K562 (cell line): ENCODE data around the gene NKD1.

Experiments used
- CREM ChIP-seq: IDR thresholded peaks from 2 replicates; pipeline ENCODE4 v1.6.1; 2014; ENCODE audit warnings: antibody characterized with exemption, low read depth
- FOXP4 ChIP-seq: sonication (generic); formaldehyde crosslinking; IDR thresholded peaks from 2 replicates; pipeline ENCODE4 v1.8.0; 2022; ENCODE audit warnings: mild to moderate bottlenecking, missing genetic modification reagents, borderline replicate concordance
- HMG20B ChIP-seq: fragments of 250-450 bp; sonication (Bioruptor Pico); IDR thresholded peaks from 2 replicates; pipeline ENCODE4 v1.5.0; 2021; ENCODE audit warnings: mild to moderate bottlenecking
- PRMT5 ChIP-seq: sonication (generic); formaldehyde crosslinking; IDR thresholded peaks from 2 replicates; pipeline ENCODE4 v1.5.0; 2020; ENCODE audit warnings: missing genetic modification reagents
- SMAD2 ChIP-seq: fragments of 150-350 bp; IDR thresholded peaks from 2 replicates; pipeline ENCODE4 v1.6.1; 2014; ENCODE audit warnings: low read depth, mild to moderate bottlenecking, low read length
- THRB ChIP-seq: fragments of 450-650 bp; formaldehyde crosslinking; conservative IDR thresholded peaks from 2 replicates; pipeline ENCODE4 v1.4.0; 2022; ENCODE audit warnings: mild to moderate bottlenecking, missing genetic modification characterization
- YY1 ChIP-seq, 3 experiments: IDR thresholded peaks; 2 replicates each; pipeline ENCODE4 v1.6.1; 2011; ENCODE audit warnings: low read length in 2 of 3, mild to moderate bottlenecking in 2 of 3, moderate library complexity in 2 of 3, borderline replicate concordance in 1 of 3, control low read depth in 1 of 3, low read depth in 1 of 3; ENCODE audit not compliant: insufficient read depth in 3 of 3, insufficient replicate concordance in 2 of 3, control insufficient read depth in 1 of 3, insufficient read length in 1 of 3; ENCODE audit errors: extremely low read depth in 1 of 3
- ZFP36 ChIP-seq: fragments of 150-350 bp; IDR thresholded peaks from 2 replicates; pipeline ENCODE4 v1.6.1; 2018; ENCODE audit warnings: low read length, low read depth; ENCODE audit not compliant: partially characterized antibody
- ZSCAN29 ChIP-seq: fragments of 450-650 bp; IDR thresholded peaks from 2 replicates; pipeline ENCODE4 v1.6.1; 2017

DNA sequence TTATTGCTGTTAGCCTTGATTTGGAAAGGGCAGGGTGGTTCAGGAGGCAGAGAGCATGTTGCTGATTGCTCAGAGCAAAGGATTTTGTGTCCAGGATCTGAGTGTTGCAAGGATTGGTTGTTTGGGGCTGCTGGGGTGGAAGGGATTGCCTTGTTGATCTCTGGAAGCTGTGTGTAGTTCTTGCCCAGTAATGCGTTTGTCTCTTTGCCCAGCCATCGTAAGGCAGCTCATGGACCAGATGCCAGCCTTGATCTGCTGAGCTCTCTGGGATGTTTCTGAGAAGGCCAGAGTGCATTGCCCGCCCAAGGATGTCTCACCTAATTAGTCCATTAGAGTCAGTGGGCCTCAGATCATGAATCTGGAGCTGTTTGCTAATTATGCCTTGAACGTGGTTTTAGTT lies 33.6 kb downstream of the NKD1 start:
- TF ChIP-seq FOXP4 (no peak), YY1 (IDR thresholded peaks at IDR 0.05; ENCODE audit: borderline replicate concordance in 1 of 3, control insufficient read depth in 1 of 3, extremely low read depth in 1 of 3, insufficient read depth in 3 of 3, insufficient read length in 1 of 3, insufficient replicate concordance in 2 of 3, low read depth in 1 of 3, low read length in 2 of 3) (no peak), ZSCAN29 (no peak), THRB (CRISPR knock-in tag) (no peak), PRMT5 (CRISPR knock-in tag) (no peak), SMAD2 (no peak), HMG20B (CRISPR knock-in tag) (no peak), CREM (no peak), ZFP36 (no peak)
